HG03575 (cell line): Measurements from ENCODE around the gene OGFRL1.

Experiments
- ATAC-seq: cut with Tn5 transposase; IDR thresholded peaks from one replicate; pipeline ENCODE4 v1.9.1; 2021; ENCODE audit not compliant: unreplicated experiment, insufficient number of reproducible peaks, low FRiP score; ENCODE audit errors: extremely low read depth

The OGFRL1 gene

GRCh38 chr6:71279740-71280139 is 8.9 kb upstream of the OGFRL1 start:
- ATAC-seq: no peak

- ATAC-seq: no peak
These were observed 7.9 kb upstream of the OGFRL1 start for GRCh38 chr6:71280701-71281100.

GRCh38 chr6:71284785-71285184 is 3.8 kb upstream of the OGFRL1 start:
- ATAC-seq: no peak

- ATAC-seq: no peak
These were observed 1.6 kb upstream of the OGFRL1 start for GRCh38 chr6:71287038-71287437.

- ATAC-seq: no peak
These were observed 734 bp upstream of the OGFRL1 start for GRCh38 chr6:71287926-71288227.

- ATAC-seq: peak; percentile 23
These were observed 609 bp downstream of the OGFRL1 start for GRCh38 chr6:71289039-71289801.

GRCh38 chr6:71289802-71290175 is 1.2 kb downstream of the OGFRL1 start:
- ATAC-seq: no peak

GRCh38 chr6:71290611-71291010 is 2.0 kb downstream of the OGFRL1 start:
- ATAC-seq: no peak

- no peak for ATAC-seq
These were observed 3.4 kb downstream of the OGFRL1 start for GRCh38 chr6:71292001-71292400.

GRCh38 chr6:71294121-71294523 is 5.5 kb downstream of the OGFRL1 start:
- no peak for ATAC-seq

GRCh38 chr6:71298459-71298858 is 9.8 kb downstream of the OGFRL1 start:
- no peak for ATAC-seq

- ATAC-seq: no peak
These were observed 11.2 kb downstream of the OGFRL1 start for GRCh38 chr6:71299541-71300470.

GRCh38 chr6:71300561-71301168 is 12.1 kb downstream of the OGFRL1 start:
- no peak for ATAC-seq

GRCh38 chr6:71301546-71301945 is 12.9 kb downstream of the OGFRL1 start:
- ATAC-seq: no peak

- no peak for ATAC-seq
These were observed 21.0 kb downstream of the OGFRL1 start for GRCh38 chr6:71309656-71310055.

GRCh38 chr6:71310261-71310660 is 21.6 kb downstream of the OGFRL1 start:
- ATAC-seq: no peak

- no peak for ATAC-seq
These were observed 23.5 kb downstream of the OGFRL1 start for GRCh38 chr6:71312089-71312488.

- no peak for ATAC-seq
These were observed 28.8 kb downstream of the OGFRL1 start for GRCh38 chr6:71317441-71317840.

GRCh38 chr6:71320041-71320440 is 31.4 kb downstream of the OGFRL1 start:
- ATAC-seq: no peak

- ATAC-seq: no peak
These were observed 32.7 kb downstream of the OGFRL1 start for GRCh38 chr6:71321314-71321713.
